NK-92 (cell line): ENCODE results near the gene ZBTB18.
"Not testable (repeated sequence)": the region's sequence is repeated elsewhere in the genome, so short reads cannot be mapped to it uniquely, and the experiment has no call there.

Experiments
- DNase-seq: peaks from one replicate; lab custom pipeline; 2025; ENCODE audit not compliant: unreplicated experiment; lab: John Stamatoyannopoulos, UW

The ZBTB18 gene

DNA sequence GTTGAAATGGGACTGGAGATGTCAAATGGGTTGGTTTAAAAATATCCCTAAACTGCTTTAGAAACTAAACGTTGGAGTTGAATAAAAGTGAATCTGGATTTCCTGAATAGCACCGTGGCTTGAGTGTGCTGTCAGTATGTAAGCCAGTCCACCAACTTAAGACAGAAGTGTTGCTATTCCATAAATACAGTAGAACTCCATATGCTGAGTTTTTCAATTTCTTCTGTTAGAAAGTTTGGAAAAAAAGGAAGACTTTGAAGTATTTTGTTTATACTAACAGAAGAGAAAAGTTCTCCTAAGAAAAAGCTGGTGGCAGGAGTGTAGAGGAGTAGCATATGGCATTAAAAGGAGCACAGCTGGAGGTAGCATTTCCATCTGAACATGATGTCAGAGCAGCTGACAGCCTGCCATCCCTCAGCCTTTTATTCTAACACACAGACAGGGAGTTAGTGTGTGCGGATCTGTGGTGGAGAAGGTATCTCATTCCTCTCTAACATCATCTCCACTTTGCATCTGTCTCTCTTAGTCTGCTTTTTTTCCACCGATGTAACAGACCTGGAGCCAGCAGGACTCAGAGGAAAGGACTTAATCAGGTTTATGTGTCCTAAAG is at the start of gene ZBTB18:
TSS of gene ZBTB18 (plus strand) at position 449 of the 610 bp plus-strand sequence. CDS start at position 598, 149 bp downstream.
- DNase-seq: no peak

DNA sequence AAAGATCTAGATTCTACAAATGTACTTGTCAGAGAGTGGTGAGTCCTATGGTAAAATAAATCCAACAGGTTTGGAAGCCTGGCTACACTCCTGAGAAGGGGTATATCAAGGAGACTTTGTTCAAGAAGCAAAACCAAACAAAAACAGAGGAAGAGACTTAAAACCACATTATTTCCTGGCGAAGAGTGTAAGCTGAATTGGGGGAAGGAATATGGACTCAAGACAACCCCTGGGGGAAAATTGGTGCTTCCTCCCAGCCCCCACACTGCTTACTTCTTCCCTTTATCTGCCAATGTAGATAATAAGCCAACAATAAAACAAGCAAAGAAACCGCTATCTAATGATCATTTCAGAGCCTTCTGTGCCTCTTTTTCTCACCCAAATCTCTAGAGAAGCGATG is 48.4 kb upstream of the ZBTB18 start:
- no peak for DNase-seq

DNA sequence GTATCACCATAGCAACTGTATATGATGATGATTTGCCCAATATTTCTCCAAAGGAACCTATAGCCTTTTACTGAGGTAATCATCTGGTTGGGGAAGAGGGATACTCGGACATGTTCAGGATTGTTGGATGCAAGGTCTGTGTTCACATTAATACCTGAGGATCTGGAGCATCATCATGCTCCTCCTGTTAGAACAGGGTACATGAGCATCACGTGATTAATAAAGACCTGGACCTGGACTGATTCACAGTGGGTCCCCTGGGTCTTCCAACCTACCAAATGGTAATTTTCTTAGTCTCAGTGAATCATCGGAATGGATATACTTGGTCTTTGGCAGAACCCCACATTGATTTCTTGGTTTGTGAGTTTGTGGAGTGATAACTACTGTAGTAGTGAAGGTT is 45.6 kb upstream of the ZBTB18 start:
- no peak for DNase-seq

DNA sequence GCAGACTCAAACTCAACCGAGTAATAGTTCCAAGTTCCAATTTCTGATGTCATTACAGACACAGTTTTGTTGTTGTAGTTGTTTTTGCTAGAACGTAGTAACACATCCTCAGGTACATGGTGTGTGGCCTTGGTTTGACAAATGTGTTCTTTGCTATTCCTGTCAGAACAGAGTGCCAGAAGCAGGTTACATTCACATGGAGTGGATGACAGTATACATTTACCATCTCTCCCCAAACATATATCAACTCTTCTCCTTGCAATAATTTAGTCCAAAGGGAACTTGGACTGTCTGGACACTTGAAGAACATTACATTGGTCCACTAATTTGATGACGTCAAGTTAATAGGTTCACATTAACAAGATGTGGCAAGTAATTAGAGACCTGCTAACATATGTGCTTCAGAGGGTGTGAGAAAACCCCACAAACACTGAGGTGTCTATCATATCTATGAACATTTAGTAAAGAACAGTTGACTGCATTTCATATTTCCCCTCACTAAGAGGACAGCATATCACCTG is 44.6 kb upstream of the ZBTB18 start:
- no peak for DNase-seq

DNA sequence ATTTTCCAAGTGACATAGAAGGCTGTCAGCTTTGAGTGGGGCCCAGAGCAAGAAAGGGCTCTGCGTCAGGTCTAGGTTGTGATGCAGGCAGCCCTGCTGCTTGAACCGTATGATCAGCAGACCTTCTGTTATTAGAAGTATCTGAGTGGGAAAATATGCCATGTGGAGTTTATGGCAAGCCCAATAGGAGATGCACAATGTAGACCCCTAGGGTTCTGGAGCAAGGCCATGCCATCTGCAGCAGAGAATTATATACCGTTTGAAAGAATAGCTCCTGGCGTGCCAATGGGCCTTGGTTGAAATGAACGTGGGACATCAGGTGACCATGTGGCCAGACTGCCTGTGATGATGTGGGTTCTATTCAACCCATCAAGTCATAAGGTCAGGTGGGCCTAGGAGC is 44.1 kb upstream of the ZBTB18 start:
- no peak for DNase-seq

DNA sequence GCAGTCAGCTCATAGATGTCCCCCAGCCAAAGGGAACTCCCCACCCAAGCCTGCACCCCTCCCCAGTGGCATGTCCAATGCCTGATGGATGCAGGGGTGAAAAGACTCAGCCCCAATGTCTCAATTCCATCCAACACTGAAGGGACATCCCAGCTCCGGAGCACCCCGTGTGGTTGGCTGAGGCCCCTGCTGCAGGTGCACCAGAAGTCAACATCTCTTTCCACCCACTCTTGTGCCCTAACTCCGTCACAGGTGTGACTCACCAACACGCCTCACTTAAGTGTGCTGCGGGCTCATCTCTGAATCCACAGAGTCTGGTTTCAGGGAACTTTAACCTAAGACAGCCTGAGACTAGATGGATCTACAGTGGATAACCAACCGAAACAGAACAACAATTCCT is 40.9 kb upstream of the ZBTB18 start:
- DNase-seq: no peak

DNA sequence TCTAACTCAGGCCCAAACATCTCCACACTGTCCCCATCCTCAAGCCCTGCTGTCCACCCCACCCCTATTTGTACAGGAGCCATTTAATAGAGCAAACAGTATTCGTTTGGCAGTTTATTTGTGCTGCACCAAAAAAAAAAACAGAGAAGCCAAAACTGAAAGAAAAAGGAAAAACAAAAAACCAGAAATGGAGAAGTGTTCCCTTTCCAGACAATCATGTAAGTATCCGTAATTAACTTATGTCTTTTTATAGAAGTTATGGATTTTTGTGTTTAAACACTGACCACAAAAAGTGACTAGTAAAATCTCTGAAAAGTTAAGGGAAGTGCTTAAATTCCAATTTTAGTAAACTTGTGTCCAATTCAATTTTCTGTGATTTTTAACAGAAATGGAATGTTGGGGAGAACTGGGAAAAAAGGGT is 40.4 kb upstream of the ZBTB18 start:
- DNase-seq: no peak

DNA sequence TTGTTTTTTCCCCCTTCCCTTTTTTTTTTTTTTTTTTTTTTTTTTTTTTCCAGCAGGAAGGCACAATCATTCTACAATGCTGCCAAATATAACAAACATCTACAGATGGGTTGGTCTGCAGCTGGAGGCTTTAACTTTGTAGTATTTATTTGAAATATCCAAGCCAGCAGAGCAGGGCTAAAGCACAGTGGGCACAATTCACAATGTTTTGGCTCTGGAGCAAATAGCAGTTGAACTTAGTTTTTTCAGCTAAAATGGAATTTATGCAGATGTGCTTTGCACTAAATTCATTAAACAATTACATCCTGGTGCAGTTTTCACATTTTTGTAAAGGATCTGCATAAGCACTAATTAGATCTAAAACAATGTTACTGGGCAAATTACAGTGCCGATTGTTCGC is 39.8 kb upstream of the ZBTB18 start:
- no peak for DNase-seq

DNA sequence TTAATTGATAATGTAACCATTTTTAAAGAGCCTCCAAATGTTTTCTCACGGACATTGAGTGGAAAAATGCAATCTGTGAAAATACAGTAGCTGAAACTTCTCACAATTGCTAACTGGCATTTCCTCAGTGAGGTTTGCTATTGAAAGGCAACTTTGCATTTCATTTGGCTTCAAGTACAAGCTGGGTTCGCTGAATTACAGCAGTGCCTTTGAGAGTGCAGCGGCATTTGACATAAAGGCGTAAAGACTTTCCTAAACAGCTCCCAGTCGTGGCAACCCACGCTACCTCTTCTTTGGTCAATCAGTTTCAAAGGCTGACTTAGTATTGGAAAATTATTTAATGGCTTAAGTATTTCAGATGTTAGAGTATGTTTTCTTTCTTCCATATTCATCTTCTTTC is 39.3 kb upstream of the ZBTB18 start:
- DNase-seq: no peak

DNA sequence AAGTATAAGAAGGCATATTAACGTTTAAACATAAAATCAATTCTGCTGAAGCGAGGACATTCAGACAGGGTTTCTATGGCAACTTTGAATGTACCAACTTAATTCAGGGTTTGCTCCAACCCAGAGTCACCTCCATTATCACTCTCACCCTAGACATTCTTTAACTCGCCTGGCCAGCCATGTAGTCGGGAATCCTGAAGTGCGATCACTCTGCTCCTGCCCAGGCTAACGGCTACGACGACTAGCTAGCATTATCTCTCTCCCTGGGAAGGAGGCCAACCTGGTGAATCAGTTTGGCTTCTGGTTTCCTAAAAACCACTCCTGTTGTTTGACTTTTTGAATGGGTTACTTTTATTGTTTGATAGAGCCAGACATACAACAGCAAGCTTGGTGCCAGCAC is 38.9 kb upstream of the ZBTB18 start:
- no peak for DNase-seq

DNA sequence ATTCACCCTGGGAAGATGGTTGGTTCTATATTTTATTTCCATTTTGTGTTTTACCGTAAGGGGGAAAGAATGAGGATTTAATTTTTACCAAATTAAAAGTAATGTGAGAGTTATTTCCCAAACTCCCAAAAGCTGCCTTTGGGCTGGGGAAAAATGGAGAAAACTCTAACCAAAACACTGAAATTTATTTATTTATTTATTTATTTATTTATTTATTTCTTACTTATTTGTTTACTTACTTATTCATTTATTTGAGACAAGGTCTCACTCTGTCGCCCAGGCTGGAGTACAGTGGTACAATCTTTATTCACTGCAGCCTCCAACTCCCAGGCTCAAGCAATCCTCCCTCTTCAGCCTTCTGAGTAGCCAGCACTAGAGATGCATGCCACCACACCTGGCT is 38.0 kb upstream of the ZBTB18 start:
- no peak for DNase-seq

DNA sequence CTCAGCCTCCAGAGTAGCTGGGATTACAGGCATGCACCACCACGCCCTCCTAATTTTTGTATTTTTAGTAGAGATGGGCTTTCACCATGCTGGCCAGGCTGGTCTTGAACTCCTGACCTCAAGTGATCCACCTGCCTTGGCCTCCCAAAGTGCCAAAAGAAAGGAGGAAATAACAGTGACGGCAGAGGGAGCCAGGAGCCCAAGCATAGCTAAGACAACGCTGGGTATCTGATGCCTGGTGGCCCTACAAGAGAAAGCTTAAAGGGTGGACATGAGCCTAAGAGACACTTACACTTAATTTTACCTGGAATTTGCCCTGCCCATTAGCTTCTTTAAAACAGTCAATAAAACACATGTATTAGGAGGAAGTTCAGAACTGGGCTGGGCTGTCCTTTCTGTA is 36.2 kb upstream of the ZBTB18 start:
- not testable (repeated sequence) for DNase-seq

DNA sequence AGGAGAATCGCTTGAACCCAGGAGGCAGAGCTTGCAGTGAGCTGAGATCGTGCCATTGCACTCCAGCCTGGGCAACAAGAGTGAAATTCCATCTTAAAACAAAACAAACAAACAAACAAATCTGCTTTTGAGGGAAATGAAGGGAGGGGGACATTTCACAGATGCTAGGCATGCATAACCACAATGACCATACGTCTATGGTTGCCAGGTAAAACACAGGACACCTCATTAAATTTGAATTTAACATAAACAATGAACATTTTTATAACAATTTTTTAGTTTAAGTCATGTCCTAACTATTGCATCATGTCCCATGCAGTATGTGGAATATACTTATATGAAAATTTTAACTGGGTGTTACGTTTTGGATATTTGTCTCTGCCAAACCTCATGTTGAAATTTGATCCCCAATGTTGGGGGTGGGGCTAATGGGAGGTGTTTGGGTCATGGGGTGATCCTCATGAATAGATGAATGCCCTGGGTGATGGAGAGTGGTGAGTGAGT is 31.0 kb upstream of the ZBTB18 start:
- DNase-seq: no peak

DNA sequence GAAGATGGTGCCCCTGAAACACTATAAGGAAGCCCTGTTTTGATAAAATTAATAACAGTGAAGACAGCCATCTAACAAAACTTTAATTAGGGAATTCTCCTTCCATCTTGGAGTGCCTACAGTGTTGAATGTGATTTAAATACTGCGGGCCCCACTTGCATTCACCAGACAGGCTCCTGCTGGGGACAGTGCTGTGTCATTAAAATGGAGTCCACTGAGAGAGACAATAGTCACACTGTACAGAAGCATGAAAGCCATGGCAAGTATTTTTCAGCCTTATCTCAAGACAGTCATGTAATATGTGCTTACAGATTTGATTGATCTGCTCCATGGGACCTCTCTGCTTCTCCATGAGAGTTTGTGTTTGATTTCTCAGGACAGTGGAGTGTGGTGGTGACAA is 29.7 kb upstream of the ZBTB18 start:
- DNase-seq: no peak

DNA sequence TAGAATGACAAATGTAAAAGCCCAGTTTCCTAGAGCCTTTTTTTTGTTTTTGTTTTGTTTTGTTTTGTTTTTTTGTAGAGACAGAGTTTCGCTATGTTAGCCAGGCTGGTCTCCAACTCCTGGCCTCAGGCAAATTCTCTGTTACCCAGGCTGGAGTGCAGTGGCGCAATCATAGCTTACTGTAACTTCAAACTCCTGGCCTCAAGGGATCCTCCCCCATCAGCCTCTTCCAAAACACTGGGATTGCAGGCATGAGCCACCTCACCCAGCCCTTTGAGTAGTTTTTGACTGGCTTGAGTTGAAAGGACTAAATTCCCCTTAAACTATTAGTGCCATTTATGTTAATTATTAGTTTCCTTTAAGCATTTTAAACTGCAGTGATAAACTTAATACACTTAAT is 28.8 kb upstream of the ZBTB18 start:
- DNase-seq: no peak

DNA sequence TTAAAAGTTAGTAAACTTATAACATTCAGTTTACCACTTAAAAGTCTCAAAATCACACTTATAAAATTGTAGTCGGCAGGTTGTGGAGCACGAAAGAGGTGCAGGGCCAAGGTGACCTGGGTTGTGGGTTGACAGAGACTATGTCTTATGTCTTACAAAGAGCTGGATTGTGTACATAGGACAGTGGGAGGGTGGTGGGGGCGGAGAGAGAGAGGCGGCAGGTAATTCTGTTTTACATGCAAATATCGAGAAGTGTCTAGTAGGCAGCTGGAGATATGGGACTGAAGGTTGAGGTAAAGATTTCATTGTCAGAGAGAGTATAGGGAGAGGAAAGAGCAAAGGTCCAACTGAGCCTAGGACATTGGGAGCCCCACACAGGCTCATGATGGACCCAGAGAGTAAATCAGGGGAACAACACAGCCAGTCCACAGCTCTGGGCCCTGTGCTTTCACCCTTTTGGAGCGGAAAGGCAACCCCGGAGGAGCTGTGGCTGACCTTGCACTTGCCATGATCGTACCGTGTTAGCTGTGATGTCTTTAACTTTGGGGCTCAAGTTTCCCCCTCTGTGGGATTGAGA is 28.1 kb upstream of the ZBTB18 start:
- DNase-seq: no peak

DNA sequence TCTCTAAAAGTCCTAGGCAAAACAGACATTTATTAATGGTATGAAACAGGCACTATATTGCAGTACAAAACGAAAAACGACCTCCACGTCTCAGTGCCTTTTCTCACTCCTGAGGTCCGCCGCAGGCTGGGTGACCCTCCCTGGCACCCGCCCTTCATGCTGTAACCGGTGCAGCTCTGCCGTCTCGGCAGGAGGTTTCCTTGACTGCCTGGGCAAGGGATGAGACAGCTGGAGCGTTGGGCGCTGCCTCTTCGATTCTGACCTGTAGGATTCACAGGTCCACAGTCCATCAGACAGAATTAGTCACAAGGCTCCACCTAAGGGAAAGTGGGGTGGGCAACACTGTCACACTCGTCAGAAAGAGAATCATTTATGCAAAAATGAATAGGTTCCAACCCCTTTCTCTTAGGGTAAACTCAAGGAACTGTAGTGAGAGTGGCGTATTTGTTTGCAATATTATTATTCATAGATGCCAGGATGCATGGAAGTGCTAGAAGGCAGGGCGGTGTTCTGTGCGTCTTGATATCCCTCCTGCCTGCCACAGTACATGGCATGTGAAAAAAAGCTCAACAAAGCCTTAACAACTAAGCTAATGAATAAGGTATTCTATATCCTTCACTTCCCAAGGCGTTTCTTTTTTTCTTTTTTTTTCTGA is 23.5 kb upstream of the ZBTB18 start:
- no peak for DNase-seq

DNA sequence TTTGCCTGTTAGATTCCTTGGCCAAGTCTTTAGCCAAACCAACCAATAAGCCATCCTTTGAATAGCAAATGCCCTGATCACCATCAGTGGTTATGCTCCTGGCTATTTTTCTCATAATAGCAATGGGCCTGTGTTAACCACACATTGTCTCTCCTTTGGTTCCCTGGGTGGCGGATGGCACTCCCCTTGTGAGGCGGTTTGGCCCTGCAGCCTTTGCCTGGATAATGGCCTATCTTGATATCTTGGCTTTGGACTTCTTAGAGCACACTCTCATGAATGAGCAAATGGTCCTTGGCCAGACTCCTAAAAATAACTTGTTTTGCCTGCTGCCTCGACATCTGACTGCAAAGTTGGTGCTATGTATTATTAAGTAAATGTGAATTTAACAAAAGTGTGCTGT is 22.4 kb upstream of the ZBTB18 start:
- DNase-seq: no peak

DNA sequence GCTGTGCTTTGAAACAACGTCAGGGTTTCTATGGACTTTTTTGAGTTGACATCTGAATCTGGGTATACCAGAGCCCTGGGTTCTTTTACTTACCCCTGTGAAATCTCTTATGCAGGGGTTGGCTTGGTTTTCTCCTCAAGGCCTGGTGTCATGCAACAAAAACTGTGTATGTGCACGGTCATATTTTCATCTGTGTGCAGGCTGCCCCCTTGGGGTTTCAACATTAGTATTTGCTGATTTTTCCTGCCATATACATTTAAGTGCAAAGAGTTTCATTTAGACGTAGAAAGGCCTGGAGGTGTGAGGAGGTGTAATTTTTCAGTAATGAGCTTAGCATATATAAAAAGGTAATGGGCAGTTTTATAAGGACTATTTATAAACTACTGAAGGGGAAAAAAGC is 22.0 kb upstream of the ZBTB18 start:
- no peak for DNase-seq

DNA sequence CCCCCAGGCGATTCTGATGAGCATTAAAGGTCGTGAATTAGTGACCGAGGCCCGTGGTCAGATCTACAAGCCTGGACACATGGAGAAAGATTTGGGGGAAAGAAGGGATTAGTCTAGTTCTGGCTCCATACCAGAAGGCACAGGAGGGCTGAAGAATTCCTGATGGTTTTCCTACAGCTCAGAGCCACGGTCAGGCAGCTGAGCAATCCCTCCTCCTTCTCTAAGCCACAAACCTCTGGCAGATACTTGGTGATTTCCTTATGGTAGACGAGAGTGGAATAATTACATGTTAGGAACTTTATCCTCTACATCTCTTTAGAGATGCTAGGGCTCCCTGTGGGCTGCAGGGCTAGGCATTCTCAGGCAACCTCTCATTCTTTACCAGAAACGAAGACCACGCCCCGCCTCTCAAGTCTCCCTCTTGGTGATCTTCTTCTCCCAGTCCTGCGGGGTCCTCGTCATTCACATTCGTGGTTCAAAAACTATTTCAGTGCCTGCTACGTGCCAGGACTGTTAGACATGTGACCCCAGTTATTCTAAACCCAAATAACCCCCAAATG is 20.5 kb upstream of the ZBTB18 start:
- no peak for DNase-seq

DNA sequence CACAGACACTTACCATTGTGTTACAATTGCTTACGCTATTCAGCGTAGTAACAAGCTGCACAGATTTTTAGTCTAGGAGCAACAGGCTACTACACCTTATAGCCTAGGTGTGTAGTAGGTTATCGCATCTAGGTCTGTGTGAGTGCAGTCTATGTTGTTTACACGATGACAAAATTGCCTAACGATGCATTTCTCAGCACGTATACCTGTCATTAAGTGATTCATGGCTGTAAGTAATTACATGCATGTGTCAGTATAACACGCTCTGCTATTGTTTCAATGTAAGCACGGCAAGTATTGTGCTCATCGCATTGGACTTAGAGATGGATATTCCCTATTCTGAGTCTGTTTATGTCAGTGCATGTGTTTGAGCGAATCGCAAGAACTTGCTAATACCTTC is 15.7 kb upstream of the ZBTB18 start:
- DNase-seq: no peak

DNA sequence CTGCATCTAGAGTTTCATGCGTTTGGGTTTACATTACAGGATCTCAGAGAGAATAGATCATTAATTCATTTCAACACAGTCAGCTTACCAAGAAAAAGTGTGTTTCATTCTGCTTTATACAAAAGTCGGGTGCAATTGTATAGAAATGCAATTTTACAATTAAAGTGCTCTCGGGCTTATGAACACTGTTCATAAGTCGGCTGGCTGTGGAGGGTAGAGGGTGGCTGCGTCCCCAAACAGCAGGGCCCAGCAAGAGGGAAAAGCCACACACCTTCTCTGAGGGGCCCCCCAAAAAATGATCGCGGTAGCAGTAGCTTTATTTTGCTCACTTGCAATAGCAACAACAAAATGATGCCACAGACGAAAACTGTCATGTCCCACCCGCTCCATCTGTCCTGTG is 13.8 kb upstream of the ZBTB18 start:
- DNase-seq: no peak
